Measurements from ENCODE around the gene ABCC1. TPM values are rescaled to one million over a fixed set of nuclear protein-coding genes. Genes with fewer than 3 reads are reported as not detected.
"Not testable (repeated sequence)": the region's sequence is repeated elsewhere in the genome, so short reads cannot be mapped to it uniquely, and the experiment has no call there.

Gene ABCC1
- total RNA-seq, 1 donor from 2014 or later = 8.2 TPM

DNA sequence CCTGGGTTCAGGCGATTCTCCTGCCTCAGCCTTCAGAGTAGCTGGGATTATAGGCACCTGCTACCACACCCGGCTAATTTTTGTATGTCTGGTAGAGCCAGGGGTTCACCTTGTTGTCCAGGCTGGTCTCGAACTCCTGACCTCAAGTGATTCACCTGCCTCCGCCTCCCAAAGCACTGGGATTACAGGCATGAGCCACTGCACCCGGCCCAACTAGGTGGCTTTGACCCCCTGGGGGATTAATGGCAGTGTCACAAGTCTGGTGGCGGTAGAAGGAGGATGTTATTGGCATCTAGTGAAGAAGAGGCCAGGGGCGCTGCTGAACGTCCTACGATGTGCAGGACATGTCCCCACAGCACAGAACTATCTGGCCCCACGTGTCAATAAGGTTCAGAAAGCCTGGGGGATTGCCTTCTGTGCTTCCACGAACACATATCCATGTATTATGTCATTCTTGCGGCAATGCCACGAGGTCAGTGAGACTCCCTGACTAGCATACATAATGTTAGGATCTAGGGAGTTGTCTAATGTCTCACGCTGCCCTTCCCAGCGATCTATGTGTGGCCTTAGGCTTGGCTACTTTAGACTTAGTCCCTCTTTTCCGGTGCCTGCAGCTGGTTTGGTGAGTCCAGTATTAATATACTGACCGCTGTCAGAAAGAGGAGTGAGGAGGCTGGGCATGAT is 198.0 kb downstream of the ABCC1 start:
- FAIRE-seq = no peak

DNA sequence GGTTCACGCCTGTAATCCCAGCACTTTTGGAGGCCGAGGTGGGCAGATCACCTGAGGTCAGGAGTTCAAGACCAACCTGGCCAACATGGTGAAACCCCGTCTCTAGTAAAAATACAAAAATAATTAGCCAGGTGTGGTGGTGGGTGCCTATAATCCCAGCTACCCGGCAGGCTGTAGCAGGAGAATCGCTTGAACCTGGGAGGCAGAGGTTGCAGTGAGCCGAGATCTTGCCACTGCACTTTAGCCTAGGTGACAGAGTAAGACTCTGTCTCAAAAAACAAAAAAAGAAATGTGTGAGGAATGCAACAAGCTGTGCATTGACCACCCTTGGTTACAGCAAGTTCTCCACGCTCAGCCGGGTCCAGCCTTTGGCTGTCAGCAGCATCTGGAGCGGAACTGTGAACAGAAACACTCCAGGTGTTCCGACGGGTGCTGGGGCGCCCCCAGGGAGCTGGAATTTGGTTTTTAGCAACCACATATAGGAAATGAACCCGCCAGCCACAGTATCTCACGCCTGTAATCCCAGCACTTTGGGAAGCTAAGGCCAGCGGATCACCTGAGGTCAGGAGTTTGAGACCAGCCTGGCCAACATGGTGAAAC is 198.7 kb downstream of the ABCC1 start:
- FAIRE-seq = not testable (repeated sequence)

More for the DNA sequence above, 198.0 kb downstream of the ABCC1 start:
- DNase-seq (ENCODE audit: low spot score in 2 of 2) = no peak

DNA sequence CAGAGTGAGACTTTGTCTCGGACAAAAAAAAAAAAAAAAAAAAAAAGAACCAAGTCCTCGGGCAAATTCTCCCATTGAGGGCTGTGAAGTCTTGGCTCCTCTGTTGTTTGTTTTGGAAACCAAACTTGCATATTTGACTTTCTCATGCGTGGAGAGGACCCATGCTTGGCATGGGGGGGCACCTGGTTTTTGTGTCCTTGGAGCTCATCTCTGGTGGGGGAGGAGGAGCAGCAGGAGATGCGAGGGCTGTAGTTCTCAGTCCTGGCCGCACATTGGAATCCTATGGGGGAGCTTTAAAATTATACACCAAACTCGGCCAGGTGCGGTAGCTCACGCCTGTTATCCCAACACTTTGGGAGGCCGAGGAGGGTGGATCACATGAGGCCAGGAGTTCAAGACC is 199.3 kb downstream of the ABCC1 start:
- FAIRE-seq (no peak), DNase-seq (ENCODE audit: low spot score in 2 of 2) (no peak)

More for the DNA sequence above, 198.7 kb downstream of the ABCC1 start:
- DNase-seq (ENCODE audit: low spot score in 2 of 2) = not testable (repeated sequence)

DNA sequence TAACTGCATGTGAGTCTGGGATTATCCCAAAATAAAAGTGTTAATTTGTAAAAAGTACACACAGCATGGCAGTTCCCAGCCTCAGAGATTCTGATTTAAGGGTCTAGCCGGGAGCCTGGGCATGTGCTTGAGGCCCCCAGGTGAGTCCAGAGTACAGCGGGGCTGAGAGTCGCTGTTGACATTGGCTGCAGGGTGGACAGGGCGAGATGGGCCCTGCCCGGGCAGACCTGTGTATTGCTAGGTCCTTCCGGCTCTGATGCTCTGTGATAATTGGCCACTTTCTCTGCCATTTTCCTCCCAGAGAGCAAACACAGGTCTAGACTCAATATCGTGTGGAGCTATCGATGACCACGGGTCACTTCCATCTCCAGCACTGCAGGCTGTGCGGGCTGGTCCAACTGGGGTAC is 200.3 kb downstream of the ABCC1 start:
- FAIRE-seq = no peak

DNA sequence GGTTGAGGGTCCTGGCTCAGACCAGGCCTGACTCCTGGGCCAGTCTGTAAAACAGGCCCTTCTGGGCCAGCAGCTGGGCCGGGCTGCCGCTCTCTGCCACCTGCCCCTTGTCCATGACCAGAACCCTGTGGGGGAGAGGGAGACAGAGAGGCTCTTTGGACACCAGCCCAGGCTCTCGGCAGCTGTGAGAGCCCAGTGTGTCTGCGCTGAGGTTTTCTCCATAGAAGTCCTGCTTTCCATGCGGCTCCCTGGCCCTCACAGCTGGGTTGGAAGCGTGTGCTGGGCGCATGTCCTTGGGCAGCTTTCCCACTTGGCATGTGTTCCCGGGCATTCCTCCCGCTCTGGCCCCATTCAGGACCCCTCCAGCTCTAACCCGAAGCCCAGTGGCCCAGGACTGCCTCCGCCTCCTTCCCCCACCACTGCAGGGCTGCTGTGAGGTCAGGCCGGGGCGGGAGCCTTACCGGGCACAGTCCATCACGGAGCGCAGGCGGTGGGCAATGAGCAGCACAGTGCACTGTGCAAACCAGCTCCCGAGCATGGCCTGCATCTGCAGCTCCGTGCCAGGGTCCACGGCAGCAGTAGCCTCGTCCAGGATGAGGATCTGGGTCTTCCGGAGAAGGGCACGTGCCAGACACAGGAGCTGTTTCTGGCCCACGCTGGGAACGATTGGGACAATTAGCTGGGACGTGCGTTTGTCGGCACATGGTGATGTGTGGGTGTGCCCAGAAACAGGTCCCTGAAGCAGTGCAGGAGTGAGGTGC is 200.9 kb downstream of the ABCC1 start:
- no peak for FAIRE-seq

More for the DNA sequence above, 200.3 kb downstream of the ABCC1 start:
- no peak for DNase-seq (ENCODE audit: low spot score in 2 of 2)

DNA sequence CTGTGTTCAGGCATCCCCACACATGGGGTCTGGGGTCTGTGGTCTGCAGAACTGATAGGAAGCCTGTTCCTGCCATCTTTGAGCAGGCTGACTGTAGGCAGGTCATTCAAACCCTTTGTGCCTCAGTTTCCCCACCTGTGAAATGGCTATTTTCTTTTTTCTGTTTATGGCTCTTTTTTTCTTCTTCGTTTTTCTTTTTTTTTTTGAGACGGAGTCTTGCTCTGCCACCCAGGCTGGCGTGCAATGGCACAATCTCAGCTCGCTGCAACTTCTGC is 201.4 kb downstream of the ABCC1 start:
- DNase-seq (ENCODE audit: low spot score in 2 of 2) = no peak
- FAIRE-seq = no peak

More for the DNA sequence above, 200.9 kb downstream of the ABCC1 start:
- peak; percentile 78 to 83 for DNase-seq (ENCODE audit: low spot score in 2 of 2)

DNA sequence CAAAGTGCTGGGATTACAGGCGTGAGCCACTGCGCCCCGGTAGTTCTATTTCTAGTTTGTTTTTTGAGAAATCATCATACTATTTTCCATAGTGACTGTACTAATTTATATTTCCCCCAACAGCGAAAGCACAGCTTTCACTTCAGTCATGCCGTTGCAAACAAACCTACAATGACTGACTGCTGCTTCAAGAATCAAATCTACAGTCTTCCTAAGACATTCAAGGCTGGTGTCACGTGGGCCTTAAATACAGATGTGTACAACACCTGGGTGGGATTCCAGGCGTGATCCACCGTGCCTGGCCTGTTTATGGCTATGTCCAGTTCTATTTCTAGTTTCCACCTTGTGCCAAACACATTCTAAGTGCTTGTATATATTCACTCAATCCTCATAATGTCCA is 201.9 kb downstream of the ABCC1 start:
- DNase-seq (ENCODE audit: low spot score in 2 of 2) (no peak), FAIRE-seq (no peak)

DNA sequence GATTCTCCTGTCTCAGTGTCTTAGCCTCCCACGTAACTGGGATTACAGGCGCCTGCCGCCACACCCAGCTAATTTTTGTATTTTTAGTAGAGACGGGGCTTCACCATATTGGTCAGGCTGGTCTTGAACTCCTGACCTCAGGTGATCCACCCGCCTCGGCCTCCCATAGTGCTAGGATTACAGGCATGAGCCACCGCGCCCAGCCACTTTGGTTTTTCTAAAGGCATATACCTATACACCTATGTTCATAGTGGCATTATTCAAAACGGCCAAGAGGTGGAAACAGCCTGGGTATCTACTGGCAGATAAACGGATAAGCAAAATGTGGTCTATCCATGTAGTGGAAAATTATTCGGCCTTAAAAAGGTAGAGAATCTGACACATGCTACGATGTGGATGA is 203.6 kb downstream of the ABCC1 start:
- FAIRE-seq; DNase-seq (ENCODE audit: low spot score in 2 of 2): not testable (repeated sequence)

DNA sequence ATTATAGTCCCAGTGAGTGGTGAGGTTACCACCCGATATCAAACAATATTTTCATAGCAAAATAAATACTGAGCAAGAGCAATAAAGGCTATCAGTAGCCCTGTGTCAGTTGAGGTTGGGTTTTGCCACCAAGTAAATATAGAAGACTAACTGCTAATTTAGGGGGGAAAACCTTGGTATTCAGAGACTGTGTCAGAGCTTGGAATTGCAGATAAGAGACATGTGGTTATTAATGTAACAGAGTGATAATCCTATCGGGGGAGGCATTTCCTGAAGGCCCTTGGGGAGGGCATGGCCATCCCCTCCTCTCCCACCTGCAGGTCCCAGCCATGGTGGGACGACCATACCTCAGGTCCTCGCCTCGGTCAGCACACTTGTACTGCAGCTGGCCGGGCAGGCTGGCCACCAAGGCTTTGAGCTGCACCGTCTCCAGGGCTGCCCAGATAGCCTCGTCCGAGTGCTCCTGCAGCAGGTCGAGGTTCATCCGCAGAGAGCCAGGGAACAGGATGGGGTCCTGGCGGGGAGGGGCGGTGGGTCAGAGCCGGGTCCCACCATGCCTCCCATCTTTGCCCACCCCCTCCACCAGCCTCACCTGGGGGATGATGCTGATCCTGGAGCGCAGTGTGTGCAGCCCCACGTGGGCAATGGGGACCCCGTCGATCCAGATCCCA is 205.0 kb downstream of the ABCC1 start:
- FAIRE-seq = no peak

DNA sequence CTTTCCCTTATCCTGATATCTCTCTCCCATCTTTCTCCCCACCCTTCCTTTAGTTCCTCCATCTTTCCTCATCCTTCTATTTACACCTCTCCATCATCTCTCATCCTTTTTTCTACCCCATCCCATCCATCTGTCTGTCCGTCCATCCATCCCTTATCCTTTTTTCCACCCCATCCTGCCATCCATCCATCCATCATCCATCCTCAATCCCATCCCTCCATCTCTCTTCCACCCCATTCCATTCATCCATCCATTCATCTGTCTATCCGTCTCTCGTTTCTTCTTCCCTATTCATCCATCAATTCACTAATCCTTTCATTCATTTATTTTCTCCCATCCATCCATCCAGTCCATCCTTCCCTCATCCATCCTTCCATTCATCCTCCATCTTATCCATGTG is 205.8 kb downstream of the ABCC1 start:
- DNase-seq (ENCODE audit: low spot score in 2 of 2) = no peak
- FAIRE-seq = no peak

More for the DNA sequence above, 205.0 kb downstream of the ABCC1 start:
- DNase-seq (ENCODE audit: low spot score in 2 of 2) = no peak

DNA sequence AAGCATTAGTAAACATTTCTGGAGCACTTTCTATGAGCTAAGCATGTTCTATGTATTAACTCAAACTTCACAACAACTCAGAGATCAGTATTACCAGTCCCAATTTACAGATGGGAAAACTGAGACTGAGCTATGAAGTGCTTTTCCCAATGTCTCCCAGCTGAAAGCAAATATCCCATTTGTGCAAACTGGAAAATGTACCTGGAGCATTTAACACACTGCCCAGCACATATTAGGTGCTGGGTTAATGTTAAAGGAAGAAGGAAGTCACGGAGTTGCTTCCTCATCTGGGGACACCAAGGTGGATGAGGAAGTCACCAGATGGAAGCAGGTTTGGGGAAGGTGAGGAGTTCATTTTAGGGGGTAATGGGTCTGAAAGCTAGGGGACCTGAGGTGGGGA is 207.8 kb downstream of the ABCC1 start:
- FAIRE-seq = no peak

DNA sequence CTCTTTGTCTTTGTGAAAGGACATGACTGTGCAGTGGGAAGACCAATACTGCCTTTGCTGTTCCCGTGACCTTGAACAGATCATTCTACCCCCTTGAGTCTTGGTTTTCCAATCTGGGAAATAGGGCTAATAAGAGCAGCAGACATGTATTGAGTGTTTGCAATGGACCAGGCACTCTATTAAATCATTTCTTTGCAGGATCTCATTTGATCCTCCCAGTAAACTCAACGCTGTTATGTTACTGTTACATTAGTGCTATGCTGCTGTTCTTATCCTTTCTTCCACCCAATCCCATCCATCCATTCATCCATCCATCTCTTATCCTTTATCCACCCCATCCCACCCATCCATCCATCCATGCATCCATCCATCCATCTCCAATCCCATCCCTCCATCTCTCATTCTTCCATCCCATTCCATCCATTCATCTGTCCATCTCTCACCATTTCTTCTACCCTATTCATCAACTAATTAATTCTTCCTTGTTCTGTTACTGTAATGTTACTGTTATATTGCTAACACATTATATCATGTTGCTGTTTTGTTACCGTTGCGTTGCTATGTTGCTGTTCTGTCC is 208.8 kb downstream of the ABCC1 start:
- FAIRE-seq (no peak), DNase-seq (ENCODE audit: low spot score in 2 of 2) (no peak)

More for the DNA sequence above, 207.8 kb downstream of the ABCC1 start:
- DNase-seq (ENCODE audit: low spot score in 2 of 2) = no peak

DNA sequence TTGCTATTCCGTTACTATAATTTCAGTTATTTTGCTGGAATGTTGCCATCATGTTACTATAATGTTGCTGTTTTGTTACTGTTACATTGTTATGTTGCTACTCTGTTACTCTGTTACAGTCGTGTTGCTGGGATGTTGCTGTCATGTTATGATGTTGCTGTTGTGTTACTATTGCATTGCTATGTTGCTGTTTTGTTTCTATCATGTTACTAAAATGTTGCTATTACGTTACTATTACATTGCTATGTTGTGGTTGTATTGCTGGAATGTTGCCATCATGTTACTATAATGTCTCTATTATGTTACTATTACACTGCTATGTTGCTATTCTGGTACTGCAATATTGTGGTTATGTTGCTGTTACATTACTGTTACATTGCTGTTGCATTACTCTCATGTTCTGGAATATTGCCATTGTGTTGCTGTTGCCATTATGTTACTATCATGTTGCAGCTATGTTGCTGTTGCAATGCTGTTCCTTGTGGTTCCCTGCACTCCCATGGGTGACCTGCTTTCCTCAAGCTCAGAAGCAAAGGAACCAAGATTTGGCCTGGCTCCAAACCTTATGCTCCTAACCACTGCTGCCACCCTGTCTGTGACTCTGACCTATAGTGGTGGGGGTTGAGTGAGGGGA is 209.4 kb downstream of the ABCC1 start:
- DNase-seq (ENCODE audit: low spot score in 2 of 2) (no peak), FAIRE-seq (no peak)

DNA sequence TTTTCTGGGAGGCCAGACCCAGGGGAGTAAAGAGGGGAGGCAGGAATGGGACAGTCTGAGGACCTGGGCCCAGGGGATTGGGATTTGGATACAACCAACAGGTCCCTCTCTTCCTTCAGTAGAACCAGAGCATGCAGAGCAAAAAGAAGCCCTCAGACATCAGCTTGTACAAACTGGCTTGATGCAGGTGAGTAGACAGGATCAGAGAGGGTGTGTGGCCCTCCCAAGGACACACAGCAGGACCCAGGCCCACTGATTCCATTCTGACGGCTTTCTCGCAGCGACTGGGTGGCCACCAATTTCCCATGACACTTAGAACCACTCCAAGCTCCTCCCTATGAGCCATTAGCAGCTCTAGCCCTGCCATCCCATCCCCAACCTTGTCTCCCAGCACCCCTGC is 210.2 kb downstream of the ABCC1 start:
- FAIRE-seq (no peak), DNase-seq (ENCODE audit: low spot score in 2 of 2) (no peak)

DNA sequence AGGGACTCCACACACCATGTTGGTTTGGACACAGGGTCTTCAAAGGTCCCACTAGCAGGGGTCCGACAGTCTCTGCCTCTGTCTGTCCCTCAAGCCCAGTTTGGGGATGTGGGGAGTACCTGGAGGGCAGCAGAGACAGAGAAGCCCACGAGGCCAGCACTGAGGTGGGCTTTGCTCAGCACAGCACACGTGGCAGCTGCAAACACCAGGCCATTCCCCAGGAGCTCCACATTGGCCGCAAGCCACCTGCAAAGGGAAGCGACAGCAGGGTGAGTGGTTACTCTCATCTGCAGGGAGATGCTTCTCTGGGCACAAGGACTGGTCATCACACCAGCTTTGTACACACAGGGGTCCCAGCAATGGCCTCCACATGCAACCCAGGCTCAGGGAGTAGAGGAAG is 211.9 kb downstream of the ABCC1 start:
- no peak for FAIRE-seq
- no peak for DNase-seq (ENCODE audit: low spot score in 2 of 2)

DNA sequence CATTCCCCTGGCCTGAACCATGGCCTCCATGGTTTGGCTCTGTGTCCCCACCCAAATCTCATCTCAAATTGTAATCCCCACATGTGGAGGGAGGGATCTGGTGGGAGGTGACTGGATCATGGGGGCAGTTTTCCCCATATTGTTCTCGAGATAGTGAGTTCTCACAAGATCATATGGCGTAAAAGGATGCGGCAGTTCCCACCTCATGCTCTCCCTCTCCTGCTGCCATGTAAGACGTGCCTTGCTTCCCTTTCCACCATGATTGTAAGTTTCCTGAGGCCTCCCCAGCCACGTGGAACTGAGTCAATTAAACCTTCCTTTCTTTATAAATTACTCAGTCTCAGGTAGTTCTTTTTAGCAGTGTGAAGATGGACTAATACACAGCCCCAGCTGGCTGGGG is 212.4 kb downstream of the ABCC1 start:
- not testable (repeated sequence) for FAIRE-seq; DNase-seq (ENCODE audit: low spot score in 2 of 2)

DNA sequence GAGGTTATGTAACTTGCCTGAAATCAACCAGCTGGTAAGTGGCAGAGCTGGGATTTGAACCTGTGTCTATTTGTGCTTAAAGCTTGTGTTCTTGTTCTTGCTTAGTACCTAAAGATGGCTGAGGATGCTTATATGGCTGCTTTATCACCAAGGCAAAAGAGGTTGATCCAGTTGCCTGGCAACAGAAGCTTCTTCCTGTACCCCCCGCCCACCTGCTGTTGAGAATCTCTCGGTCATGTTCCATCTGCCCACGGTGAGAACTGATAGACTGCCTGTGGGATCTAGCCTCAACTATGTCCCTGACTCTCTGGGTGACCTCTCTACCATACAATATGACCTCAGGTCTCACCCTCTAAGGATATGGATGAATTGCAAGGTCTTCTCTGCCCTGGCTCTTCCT is 213.2 kb downstream of the ABCC1 start:
- FAIRE-seq = no peak
- no peak for DNase-seq (ENCODE audit: low spot score in 2 of 2)

DNA sequence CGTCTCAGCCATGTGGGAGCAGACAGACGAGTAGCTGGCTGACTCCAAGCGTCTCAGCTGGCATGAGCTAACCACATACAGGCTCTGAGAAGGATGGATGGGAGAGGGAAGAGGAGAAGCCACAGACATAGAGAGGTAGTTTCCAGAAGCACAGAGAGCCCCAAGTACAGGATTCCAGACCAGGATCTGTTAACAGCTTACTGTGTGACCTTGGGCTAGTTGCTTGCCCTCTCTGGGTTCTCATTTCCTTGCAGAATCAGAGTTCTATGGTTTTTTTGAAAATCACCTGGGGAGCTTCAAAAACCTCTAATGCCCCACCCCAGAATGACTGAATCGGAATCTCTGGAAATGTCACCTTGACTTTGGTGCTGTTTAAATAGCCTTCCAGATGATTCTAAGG is 213.7 kb downstream of the ABCC1 start:
- DNase-seq (ENCODE audit: low spot score in 2 of 2) (no peak), FAIRE-seq (no peak)

DNA sequence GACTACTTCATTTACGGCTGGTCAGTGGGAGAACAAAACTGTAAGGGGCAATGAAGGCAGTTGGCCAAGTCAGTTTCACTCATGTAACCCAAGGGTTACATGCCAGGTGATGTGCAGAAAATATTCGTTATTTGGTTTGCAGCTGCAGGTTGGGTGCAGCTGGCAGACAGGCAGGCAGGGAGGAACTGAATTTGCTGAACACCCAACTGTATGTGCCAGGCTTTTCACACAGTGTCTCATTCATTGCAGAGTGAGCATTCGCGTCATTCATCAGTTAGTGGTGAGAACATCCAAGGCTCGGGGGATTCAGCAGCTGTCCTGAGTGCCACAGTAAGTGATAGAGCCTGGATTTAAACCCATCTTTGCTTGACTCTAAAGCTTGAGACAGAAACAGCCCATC is 214.2 kb downstream of the ABCC1 start:
- DNase-seq (ENCODE audit: low spot score in 2 of 2) (peak; percentile 45 to 64), FAIRE-seq (no peak)

DNA sequence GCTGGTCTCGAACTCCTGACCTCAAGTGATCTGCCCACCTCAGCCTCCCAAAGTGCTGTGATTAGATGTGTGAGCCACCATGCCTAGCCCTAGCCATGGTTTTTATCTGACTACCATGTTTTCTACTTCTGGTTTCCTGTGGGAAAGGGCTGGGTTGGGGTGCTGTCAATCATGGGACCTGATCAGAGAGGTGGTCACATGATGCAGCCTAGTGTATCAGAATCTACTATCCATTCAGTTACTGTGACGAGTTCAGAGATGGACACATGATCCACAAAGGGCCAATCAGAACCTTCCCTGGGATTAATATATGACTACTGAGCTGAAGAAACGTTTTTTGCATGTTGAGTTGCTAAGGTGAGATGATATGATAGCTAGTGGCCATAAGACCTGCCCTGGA is 214.8 kb downstream of the ABCC1 start:
- DNase-seq (ENCODE audit: low spot score in 2 of 2) (no peak), FAIRE-seq (no peak)

All from frontal cortex (tissue), 4 donors.